Urinary bladder (tissue), 4 donors: ENCODE results near the gene STK32B. TPM values are rescaled to one million over a fixed set of nuclear protein-coding genes. Genes with fewer than 3 reads are reported as not detected.

Source experiments
- DNase-seq: peaks from one replicate; pipeline ENCODE4 v3.0.0-alpha.2; 2015; ENCODE audit errors: extremely low spot score
- H3K27ac ChIP-seq: one replicate; pipeline ENCODE4 v1.5.1; 2013; ENCODE audit warnings: low read depth, mild to moderate bottlenecking, moderate library complexity
- H3K36me3 ChIP-seq: one replicate; pipeline ENCODE4 v1.6.1; 2013; ENCODE audit warnings: mild to moderate bottlenecking, moderate library complexity; ENCODE audit not compliant: insufficient read depth
- H3K4me1 ChIP-seq: one replicate; pipeline ENCODE4 v1.6.1; 2013; ENCODE audit warnings: mild to moderate bottlenecking, moderate library complexity; ENCODE audit not compliant: insufficient read depth
- H3K4me3 ChIP-seq: one replicate; pipeline ENCODE4 v1.5.1; 2013; ENCODE audit warnings: low read depth, low read length
- WGBS: extraction: QIAGEN DNeasy Blood & Tissue Kit; methylation state at CpG from one replicate; pipeline ENCODE4 v1.1.7; 2013; 5-methylcytosine and 5-hydroxymethylcytosine counted together
- polyA plus RNA-seq: library from polyadenylated mRNA; stranded (reverse); fragments of 200-250 nt; gene quantifications from one replicate; pipeline ENCODE4 v1.2.3, GENCODE V29; 2013
- total RNA-seq: library from RNA; depleted of rRNA; stranded (reverse); fragments of >200 nt; gene quantifications from one replicate; pipeline ENCODE4 v1.2.3, GENCODE V29; 2014
- donor health status: healthy with polysubstance abuse.
- donor health status: healthy.

Gene STK32B
- total and polyA plus RNA-seq, 2 donors = 2.1 to 12.1 TPM

DNA sequence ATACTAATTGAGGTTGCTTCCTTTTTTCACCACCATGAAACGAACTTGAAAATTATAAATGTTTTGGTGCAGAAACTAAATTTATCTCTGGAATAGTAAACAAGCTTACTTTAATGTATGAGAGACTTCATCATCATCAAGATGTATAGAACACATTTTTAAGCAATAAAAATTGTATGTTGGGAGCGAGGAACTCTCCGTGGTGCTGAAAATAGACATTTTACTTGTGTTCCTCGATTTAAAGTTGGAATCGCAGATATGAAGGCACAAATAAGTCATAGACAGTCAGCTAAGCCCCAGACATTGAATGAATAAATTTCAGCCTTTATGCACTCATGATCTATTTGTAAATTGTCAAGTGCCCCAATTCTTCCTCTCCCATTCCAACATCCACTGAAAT is 310.7 kb downstream of the STK32B start:
- H3K4me1 ChIP-seq = no peaks in the 10 kb centered on the region
- H3K27ac ChIP-seq = no peak overlapping the region
- no peaks in the 10 kb centered on the region for H3K36me3 ChIP-seq
- DNase-seq = no peak
- H3K4me3 ChIP-seq = no peak overlapping the region
- WGBS = 64% methylated on average over 5 of the region's 5 CpGs

DNA sequence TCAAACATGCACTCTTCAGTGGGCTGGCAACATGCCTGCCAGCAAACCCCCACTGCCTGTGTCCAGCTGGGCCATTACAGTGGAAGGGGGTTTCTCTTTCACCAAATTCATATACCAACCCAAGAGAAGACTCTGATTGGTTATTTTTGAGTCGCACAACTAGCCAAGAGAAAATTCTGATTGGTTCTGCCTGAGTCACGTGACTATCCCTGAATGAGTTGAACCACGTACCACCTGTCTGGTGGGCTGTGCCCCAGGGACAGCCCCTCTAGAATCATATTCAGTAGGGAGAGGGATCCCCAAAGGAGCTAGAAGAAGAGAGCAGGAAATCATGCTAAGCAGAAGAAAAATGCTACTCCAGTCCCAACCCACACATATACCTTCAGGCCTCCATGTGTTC is 313.1 kb downstream of the STK32B start:
- DNase-seq = no peak
- 91% methylated on average over 3 of the region's 3 CpGs for WGBS
- no peaks in the 10 kb centered on the region for H3K36me3 ChIP-seq
- no peak overlapping the region for H3K4me3 ChIP-seq
- no peaks in the 10 kb centered on the region for H3K4me1 ChIP-seq
- H3K27ac ChIP-seq = no peak overlapping the region

DNA sequence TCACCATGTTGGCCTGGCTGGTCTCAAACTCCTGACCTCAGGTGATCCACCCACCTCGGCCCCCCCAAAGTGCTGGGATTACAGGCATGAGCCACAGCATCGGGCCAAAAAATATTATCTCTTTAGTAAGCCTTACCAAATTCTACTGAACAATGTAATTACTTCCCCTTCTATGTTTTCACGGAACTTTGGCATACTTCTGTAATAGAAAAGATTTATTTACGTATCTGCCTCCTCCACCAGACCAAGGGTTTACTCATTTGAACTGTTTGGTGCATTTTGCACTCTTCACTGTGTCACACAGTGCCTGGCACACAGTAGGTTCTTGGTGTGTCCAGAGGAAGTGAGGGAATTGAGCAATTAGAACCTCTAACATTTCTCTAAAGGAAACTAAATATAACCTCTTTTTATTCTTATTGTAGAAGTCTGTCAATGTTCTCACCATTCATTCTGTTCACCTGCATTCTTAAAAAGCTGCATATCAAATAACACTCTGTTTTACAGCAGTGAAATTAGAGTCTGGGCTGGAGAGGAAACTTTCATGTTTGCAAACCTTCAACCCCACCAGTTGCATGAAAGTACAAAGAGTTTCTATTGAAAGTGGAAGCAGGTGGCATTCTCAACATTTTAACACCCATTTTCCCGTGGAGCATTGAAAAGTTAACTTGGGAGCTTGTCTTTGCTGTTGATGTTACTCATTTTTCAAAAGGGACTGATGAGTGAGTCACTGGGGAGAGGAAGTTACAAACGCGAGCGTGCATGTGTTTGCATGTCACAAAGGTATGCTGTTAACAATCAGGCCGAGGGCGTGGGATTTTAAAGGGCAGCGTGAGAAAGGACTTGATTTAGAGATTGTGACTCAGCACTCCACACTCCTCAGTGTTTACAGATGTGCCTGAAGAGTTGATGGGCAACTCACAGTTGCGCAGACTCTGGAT is 314.1 kb downstream of the STK32B start:
- no peaks in the 10 kb centered on the region for H3K4me1 ChIP-seq
- no peak overlapping the region for H3K27ac ChIP-seq
- no peaks in the 10 kb centered on the region for H3K36me3 ChIP-seq
- 68% methylated on average over 12 of the region's 12 CpGs for WGBS
- no peak overlapping the region for H3K4me3 ChIP-seq
- DNase-seq = peak; percentile 77

DNA sequence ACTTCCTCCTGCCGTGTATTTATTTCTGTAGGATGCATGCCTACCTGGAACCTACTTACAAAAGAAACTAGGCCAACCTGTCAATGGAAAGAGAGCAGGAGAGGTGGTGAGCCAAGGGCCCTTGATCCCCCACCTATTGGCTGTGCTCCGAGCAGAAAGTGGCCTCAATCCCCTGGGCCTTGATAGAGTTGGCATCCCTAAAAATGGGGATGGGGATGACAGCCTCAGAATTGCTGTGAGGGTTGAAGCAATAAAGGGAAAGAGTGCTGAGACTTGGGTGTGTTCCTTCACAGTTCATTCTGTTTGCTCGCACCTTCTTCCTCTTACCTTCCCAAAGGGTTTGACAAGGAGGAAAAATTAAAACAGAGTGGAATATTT is 314.7 kb downstream of the STK32B start:
- 78% methylated on average over 3 of the region's 3 CpGs for WGBS
- H3K4me1 ChIP-seq = no peaks in the 10 kb centered on the region
- H3K4me3 ChIP-seq = no peak overlapping the region
- DNase-seq = no peak
- no peaks in the 10 kb centered on the region for H3K36me3 ChIP-seq
- H3K27ac ChIP-seq = no peak overlapping the region

DNA sequence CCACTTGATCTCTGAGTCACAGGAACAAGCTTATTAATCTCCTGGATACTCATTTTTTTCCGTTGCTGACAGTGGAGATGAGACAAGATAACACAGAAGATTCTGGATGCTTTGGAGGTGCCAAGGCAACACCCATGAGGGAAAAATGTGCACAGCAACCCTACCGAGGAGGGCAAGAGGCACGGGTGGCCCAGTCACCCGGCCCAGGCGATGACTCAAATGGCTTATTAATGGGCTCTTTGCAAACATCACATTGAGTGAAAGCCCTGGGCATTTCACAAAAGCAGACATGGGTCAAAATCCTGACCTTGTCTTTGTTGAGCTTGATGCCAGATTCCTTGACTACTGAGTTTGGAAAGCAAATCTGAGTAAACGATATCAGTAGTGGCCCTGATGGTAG is 315.1 kb downstream of the STK32B start:
- no peak for DNase-seq
- Histone ChIP-seq H3K27ac (no peak overlapping the region), H3K4me1 (no peaks in the 10 kb centered on the region), H3K4me3 (no peak overlapping the region), H3K36me3 (no peaks in the 10 kb centered on the region)
- WGBS = 73% methylated on average over 6 of the region's 6 CpGs

DNA sequence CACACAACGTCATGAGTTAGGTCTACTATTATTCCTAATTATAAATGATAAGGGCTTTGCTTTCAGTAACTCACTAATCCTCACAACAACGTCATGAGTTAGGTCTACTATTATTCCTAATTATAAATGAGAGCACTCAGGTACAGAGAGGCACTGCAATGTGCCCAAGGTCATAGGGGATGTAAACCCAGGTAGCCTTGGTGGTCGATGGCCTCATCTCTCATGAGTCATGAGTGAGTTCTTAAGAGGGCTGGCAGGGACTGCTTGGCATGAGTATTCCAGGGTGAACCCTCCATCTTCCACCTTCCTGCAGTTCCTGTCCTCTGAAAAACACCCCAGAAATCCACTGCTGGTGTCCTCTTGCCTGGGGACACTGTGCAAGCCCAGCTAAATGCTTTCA is 317.1 kb downstream of the STK32B start:
- no peak overlapping the region for H3K4me3 ChIP-seq
- WGBS = 84% methylated on average over 3 of the region's 3 CpGs
- H3K4me1 ChIP-seq = no peaks in the 10 kb centered on the region
- H3K36me3 ChIP-seq = no peaks in the 10 kb centered on the region
- H3K27ac ChIP-seq = no peak overlapping the region
- DNase-seq = no peak

DNA sequence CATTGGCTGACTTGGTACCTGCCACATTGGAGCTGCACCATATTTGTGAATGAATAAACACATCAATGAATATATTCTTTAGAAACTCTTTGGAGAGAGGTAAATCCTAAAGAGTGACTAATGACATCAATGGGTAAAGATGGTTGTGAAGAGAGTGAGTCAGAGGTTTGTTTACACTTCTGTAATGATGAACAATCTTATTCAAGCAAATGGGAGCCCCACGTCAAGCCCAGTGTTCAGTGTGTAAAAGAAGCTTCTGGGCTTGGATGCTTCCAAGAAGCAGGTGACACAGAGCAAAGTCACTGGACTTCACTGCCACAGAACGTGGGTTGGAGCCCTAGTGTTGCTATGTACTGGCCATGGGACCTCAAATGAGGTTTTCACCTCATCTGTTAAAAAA is 319.0 kb downstream of the STK32B start:
- Histone ChIP-seq H3K27ac (no peak overlapping the region), H3K4me3 (no peak overlapping the region), H3K36me3 (no peaks in the 10 kb centered on the region), H3K4me1 (no peaks in the 10 kb centered on the region)
- DNase-seq = no peak
- 72% methylated on average over 2 of the region's 2 CpGs for WGBS

DNA sequence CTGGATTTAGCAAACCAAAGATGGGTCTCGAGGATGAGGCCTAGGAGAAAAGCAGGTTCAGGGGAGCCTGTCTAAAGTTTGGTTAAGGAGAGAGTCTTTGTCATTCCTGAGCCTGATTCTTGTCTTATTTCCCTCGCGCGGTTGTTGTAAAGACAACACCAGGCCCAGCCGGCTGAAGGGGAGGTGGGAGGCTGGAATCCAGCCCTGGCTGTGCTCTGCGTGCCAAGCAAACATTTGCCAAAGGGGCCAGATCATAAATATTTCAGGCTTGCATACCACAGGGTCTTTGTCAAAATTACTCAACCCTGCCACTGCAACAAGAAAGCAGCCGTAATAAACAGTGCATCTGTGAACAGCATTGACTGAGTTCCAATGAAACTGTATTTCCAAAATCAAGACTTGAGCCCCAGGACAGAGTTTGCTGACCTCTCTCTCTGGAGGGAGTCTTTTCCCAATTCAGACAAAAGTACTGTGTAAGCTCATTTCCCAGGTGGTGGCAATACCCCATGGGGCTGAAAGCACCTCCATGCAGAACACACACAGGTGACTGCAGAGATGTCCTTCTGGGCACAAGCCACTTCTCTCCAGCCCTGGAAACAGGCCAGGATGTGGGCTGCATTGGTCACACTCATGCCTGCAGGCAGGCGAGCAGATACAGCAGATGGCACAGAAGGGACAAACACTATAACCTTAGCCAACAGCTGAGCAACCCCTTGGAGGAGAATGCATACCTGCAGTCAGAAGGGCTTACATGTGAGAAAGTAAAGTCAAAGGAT is 320.3 kb downstream of the STK32B start:
- Histone ChIP-seq H3K27ac (no peak overlapping the region), H3K4me1 (no peaks in the 10 kb centered on the region), H3K36me3 (no peaks in the 10 kb centered on the region), H3K4me3 (no peak overlapping the region)
- 58% methylated on average over 8 of the region's 8 CpGs for WGBS
- no peak for DNase-seq

DNA sequence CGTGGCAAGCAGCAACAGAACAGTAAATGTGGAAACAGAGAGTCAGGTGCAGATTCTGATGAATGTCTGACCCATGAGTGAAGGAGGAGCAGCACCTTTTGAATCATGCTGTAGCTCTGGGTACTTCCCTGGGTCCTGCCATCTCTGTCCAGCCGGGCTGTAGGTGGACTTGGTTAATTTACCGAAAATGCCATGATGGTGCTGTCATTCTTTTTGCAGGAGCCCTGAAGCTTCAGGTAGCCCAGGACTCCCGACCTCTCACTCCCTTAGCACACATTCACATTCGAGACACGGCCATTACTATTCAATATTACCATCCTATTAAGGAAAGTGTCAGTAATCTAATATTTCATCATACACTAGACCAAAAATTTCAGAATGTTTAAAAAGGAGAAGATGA is 320.9 kb downstream of the STK32B start:
- H3K27ac ChIP-seq = no peak overlapping the region
- 89% methylated on average over 6 of the region's 6 CpGs for WGBS
- no peaks in the 10 kb centered on the region for H3K36me3 ChIP-seq
- H3K4me3 ChIP-seq = no peak overlapping the region
- no peak for DNase-seq
- no peaks in the 10 kb centered on the region for H3K4me1 ChIP-seq

DNA sequence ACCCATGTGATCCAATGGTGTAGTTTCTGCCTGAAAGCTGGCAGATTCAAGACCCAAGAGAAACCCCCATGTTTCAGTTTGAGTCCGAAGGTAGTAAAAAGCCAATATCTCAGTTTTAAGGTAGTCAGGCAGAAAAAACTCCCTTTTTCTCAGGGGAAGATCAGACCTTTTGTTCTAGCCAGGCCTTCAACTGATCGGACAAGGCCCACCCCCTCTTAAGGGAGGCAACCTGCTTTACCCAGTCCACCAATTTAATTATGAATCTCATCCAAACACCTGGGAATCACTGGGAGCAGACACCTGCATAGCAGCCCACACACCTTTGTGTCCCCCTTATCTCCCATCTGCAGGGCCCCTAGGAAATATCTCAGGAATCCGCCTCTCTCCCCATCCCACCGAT is 322.0 kb downstream of the STK32B start:
- 95% methylated on average over 4 of the region's 4 CpGs for WGBS
- no peaks in the 10 kb centered on the region for H3K36me3 ChIP-seq
- DNase-seq = no peak
- H3K27ac ChIP-seq = no peak overlapping the region
- no peaks in the 10 kb centered on the region for H3K4me1 ChIP-seq
- H3K4me3 ChIP-seq = no peak overlapping the region

DNA sequence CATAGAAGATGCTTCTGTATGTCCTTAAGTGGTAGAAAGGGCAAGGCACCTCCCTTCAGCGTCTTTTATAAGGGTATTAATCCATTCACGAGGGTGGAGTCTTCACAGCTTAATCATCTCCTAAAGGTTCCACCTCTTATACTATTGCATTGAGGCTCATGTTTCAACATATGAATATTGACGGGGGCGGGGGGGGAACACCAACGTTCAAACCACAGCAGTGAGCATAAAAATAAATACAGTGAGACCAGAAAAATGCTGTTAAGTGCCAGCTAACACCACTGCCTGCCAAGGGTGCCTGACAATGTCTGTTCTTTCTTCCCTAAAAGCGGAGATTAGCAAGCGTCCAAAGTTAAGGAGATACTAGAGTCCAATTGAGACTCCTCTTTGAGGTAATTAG is 323.3 kb downstream of the STK32B start:
- WGBS = 74% methylated on average over 7 of the region's 7 CpGs
- no peak for DNase-seq
- Histone ChIP-seq H3K27ac (no peak overlapping the region), H3K4me3 (no peak overlapping the region), H3K36me3 (no peaks in the 10 kb centered on the region), H3K4me1 (no peaks in the 10 kb centered on the region)

DNA sequence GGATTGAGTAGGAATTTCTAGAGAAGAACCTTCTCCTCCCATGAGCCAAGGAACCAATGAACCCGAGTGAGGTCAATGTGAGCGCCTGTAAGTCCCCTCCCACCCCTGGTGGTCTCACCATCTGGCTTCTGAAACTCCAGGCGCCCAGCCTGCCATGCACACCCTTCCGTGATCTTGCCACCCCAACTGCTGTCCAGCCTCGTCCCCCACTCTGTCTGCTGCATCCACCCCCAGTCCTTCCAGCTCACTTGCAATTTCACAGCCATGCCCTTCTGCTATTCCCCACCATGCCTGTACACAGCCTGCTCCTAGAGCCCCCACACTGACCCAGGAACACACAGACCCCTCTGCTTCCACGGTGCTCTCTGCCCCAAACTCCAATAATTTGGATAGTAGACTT is 323.7 kb downstream of the STK32B start:
- WGBS = 86% methylated on average over 6 of the region's 6 CpGs
- Histone ChIP-seq H3K27ac (no peak overlapping the region), H3K36me3 (no peaks in the 10 kb centered on the region), H3K4me3 (no peak overlapping the region), H3K4me1 (no peaks in the 10 kb centered on the region)
- DNase-seq = no peak

DNA sequence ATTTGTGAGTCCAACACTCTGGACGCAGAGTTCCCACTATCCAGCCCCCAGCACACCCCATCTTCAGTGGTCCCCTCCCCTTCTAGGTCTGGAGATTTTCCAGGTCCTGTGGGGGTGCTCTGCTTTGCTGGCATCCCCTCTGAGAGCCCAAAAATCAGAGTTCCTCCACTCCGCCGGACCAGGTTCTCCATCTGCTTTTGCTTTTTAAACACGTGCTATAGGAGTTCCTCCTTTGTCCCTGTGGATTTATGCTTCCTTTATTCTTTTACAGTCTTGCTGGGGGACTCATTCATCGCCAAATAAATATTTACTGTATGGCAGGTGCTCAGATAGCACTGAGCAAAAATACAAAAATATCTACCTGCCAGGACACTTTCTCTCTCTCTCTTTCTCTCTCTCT is 324.7 kb downstream of the STK32B start:
- Histone ChIP-seq H3K4me3 (no peak overlapping the region), H3K4me1 (no peaks in the 10 kb centered on the region), H3K27ac (no peak overlapping the region), H3K36me3 (no peaks in the 10 kb centered on the region)
- 89% methylated on average over 5 of the region's 5 CpGs for WGBS
- no peak for DNase-seq

DNA sequence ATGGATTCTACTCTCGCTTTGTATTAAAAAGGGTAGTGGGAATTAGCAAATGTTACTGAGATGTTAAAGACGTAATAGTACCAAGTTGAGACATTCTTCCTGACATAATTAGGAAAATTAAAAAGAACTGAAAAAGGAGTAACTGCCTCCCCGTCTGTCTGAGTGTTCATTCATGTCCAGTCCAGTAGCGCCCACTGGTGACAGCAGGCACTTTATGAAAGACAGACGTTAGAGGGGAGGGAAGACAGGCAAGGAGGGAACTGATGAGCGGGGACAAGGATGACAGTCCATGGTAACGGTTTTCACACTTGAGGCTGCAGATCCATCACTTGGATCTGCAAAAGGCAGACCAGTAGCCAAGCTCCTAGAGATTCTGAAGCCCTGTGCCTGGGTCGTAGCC is 326.7 kb downstream of the STK32B start:
- DNase-seq = no peak
- H3K4me3 ChIP-seq = no peak overlapping the region
- WGBS = 82% methylated on average over 8 of the region's 8 CpGs

More for the DNA sequence above, 326.7 kb downstream of the STK32B start:
- H3K4me1 ChIP-seq = no peaks in the 10 kb centered on the region
- no peak overlapping the region for H3K27ac ChIP-seq
- H3K36me3 ChIP-seq = no peaks in the 10 kb centered on the region
